ENCODE data around the gene YIPF1.

GRCh38 chr1:53868565-53868964, 21.0 kb downstream of the YIPF1 start:
- TF ChIP-seq POLR2A (IDR thresholded peaks at IDR 0.05; ENCODE audit: low read depth): no peak
- no peak for TF ChIP-seq POLR2AphosphoS5 (IDR thresholded peaks at IDR 0.05)
- no peak for TF ChIP-seq CTCF (IDR thresholded peaks at IDR 0.05)
